ENCODE measurements around the gene C5.
"Not testable (repeated sequence)": the region's sequence is repeated elsewhere in the genome, so short reads cannot be mapped to it uniquely, and the experiment has no call there.

The C5 gene

DNA sequence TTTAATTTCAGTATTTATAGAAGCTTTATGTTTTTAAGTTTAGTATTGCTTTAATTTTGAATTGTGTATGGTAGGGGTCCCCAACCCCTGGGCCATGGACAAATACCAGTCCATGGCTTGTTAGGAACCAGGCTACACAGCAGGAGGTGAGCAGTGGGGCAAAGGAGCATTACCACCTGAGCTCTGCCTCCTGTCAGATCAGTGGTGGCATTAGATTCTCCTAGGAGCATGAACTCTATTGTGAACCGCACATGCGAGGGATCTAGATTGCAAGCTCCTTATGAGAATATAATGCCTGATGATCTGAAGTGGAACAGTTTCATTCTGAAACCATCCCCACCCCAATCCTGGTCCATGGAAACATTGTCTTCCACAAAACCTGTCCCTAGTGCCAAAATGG lies 1.9 kb downstream of the C5 start:
- DNase-seq: no peak

DNA sequence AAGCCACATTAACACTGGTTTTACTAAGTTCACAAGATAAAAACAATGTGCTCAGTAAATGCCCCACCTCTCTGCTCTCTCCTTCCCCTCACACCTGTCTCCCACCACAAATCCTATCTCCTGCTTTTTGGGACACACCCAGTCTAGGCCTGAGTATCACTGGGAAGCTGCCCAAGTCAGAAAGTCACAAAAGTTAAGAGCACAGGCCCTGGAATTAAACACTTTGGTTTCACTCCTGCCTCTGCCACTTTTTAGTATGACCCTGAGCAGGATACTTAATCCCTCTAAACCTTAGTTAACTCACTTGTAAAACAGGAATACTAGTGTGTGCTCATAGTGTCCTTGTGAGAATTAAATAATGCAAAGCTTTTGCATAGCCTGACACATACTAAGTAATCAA lies 11.3 kb downstream of the C5 start:
- DNase-seq: no peak

DNA sequence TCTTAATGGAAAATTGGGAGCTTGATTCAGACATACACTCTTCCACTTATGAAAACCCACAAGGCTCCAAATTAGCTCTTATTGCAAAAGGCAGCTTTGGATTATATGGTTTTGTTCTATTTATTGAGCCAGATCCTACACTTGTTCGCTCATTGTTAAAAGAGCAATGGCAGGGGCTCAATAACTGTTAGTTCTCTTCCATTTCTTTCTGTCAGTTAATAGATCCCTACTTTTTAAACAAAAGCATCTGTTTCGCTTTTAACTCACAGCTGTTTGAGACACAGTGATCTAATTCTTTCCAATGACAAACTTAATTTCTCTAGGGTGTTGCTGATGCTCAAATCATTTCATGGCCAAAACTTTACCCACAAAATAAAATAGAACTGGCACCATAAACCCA lies 11.7 kb downstream of the C5 start:
- no peak for DNase-seq

DNA sequence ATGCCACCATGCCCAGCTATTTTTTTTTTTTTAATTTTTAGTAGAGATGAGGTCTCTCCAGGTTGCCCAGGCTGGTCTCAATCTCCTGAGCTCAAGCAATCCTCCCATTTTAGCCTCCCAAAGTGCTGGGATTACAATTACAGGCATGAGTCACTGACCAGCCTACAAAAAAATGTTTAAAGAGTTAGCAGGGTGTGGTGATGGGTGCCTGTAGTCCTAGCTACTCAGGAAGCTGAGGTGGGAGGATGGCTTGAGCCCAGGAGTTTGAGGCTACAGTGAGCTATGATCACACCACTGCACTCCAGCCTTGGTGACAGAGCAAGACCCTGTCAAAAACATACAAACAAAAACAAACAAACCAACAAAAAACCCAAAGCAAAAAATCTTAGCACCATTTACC lies 14.4 kb downstream of the C5 start:
- not testable (repeated sequence) for DNase-seq

DNA sequence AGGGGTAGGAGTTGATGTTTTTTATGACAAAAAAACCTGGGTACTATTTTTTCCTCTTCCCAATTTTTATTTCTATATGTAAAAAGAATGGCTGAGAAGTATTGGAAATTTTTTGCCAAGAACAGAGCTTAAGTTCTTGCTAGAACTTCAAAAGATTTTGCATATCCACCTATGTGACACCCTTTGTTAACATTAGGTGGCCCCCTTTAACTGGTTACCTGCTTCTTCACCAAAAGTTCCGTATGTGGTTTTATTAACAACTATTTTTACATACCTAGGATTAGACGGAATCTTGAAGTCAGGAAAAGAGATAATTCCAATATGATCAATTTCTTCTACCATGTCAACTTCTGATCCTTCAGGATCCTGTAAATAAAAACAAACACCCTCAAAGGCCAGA lies 15.5 kb downstream of the C5 start:
- no peak for DNase-seq

DNA sequence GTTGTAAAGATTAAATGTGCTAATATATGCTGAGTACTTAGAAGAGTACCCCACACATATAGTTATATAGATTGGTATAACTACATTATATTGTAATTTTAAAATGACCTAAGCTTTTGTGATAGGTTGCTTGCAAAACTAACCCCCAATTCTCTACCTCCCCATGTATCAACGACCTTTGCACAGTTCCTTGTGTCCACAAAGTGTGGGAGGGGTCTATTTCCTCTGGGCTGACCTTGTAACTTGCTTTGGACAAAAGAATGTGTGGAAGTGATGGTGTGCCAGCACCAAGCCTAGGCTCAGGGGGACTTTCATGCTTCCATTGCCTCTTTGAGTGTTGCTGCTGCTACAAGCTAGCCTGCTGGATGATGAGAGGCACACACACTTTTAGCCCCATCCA lies 20.6 kb downstream of the C5 start:
- no peak for DNase-seq

DNA sequence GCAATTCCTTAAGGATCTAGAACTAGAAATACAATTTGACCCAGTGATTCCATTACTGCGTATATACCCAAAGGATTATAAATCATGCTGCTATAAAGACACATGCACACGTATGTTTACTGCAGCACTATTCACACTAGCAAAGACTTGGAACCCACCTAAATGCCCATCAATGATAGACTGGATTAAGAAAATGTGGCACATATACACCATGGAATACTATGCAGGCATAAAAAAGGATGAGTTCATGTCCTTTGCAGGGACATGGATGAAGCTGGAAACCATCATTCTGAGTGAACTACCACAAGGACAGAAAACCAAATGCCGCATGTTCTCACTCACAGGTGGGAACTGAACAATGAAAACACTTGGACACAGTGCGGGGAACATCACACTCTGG lies 21.8 kb downstream of the C5 start:
- not testable (repeated sequence) for DNase-seq

DNA sequence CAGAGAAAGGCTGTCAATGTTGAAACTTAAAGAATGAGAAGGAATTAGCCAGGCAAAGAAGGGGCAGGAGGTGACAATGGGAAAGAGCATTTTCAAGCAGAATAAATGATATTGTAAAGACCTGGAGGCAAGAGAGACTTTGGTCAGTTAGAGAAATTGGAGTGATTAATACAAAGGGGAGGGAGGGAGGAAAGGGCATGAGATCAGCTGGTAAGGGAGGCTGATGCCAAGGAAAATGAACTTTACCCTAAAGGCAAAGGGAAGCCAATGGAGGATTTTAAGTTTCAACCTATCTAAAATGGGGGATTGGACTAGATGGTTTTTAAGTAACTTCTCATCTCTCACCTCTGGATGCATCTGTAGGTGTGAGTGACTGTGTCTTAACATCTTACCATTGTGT lies 23.3 kb downstream of the C5 start:
- DNase-seq: no peak

DNA sequence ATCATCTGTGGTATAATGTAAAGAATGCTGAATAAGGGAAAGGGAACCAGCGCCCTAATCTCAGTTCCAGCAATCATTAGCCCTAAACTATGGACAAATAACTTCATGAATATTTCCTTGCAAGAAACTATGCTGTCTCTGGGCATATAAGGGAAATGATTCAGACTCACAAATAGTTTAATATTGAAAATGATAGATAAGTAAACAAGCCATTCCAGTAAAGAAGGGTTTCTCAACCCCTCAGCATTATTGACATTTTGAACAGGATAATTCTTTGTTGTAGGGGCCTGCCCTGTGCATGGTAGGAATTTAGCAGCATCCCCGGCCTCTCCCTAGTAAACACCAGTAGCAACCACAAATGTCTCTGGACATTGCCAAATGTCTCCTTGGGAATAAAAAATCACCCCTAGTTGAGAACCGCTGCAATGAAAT lies 23.8 kb downstream of the C5 start:
- DNase-seq: no peak

DNA sequence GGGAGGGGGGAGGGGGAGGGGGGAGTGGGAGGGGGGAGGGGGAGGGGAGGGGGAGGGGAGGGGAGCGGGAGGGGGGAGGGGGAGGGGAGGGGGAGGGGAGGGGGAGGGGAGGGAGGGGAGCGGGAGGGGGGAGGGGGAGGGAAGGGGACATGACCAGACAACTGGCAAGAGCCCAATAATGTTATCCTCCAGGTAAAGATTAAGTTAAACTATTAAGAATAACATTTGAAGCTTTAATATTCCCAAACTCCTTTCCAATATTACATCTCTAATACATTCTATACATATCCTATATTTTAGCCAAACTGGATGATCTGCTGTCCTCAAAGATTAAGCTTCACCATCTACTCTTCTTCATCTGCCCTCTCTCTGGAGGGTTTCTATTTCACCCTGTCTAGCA lies 25.8 kb downstream of the C5 start:
- no peak for DNase-seq

DNA sequence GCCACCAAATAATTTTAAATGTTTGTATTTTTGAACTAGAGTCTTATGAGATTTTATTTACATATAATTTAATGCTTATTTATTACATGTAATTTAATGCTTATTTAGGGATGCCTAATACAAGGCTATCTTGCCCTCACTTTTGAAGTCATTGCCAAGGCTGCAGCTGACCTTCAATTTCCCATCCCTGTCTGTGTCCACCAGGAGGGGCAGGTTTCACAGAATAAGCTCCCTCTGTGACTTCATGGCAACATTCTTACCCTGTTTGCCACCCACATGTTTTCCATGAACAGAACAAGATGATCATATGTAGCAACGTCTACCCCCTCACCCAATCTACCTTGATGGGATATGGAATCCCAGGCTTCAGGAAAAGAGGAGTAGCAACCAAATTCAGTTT lies 27.0 kb downstream of the C5 start:
- no peak for DNase-seq

DNA sequence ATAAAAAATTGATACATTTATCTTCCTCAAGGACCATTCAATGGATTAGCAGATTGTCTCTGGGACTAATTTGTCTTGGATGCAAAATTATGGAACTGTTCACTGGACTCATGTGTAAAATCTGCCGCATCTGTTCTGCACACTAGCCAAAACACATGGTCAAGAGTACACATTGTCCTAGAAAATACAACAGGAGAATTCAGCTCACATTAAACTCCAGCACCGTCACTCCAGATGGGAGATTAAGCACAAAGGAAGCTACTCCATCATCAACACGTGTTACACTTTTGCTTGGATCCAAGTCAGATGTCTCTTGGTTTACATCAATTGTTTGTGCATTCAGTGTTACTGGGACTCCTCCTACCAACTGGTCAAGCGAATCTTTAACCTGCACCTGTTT lies 28.8 kb downstream of the C5 start:
- DNase-seq: no peak

DNA sequence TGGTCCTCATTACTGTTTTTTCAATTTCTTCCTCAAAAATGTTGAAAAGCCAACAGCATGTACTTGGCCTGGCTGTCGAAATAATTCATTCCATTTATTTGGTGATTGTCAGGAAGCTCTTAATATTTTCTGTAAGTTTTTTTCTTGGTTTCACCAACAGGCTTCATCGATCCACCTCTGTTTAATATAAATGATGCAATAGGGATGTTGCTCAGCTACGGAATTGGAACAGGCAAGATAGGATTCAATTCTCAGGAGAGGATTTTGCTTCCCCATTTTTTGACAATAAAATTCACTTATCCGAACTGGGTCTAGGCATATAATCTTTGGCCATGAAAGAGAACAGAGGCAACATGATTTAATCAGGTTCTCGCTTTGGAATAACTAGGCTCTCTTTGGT lies 30.8 kb downstream of the C5 start:
- no peak for DNase-seq

DNA sequence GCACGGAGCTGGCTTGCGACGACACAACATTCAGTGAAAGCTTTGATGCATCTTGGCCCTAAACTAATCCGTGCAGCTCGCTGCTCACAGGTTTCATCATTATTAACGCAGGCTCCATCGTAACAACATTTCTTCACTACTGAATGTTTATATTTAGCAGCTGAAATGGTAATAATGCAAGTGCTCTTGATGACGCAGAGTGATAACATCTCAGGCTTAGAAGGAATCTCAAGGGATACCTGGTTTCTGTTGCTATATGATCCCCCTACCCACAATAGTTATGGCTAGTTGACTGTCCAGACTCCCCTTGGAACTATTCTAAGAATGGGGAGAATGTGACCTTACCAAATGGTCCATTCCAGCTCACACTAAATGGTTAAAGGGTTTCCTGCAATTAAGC lies 36.2 kb downstream of the C5 start:
- no peak for DNase-seq

DNA sequence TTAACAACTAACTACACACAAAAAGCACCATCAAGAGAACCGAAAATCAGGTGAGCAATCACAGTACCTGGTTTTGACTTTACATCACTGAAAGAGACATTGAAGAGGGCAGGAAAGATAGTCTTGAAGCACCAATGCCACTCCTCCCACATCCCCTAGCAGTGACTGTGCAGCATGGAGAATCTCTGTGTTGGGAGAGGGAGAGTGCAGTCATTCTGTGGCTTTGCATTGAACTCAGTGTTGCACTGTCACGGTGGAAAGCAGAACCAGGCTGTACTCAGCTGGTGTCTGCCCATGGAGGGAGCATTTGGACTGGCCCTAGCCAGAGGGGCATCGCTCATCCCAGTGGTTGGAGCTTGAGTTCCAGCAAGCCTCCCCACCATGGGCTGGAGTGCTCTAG lies 40.4 kb downstream of the C5 start:
- no peak for DNase-seq

DNA sequence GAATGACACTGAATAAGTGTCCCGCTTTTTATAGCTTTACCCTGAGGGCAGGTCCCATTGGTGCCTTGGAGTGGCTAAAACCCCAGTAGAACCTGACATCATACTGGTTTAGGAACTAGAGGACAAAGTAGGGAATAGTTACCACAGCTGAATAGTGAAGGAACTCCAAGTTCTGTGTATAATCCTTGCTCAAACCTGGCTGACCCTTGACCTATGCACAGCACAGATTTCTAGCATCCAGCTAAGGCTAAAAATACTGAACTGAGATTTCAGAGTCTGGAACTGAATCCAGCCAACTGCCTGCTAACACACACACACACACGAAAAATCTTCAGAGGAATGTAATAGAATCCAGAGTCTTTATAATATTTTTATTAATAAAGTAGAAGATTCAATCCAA lies 50.8 kb downstream of the C5 start:
- no peak for DNase-seq

DNA sequence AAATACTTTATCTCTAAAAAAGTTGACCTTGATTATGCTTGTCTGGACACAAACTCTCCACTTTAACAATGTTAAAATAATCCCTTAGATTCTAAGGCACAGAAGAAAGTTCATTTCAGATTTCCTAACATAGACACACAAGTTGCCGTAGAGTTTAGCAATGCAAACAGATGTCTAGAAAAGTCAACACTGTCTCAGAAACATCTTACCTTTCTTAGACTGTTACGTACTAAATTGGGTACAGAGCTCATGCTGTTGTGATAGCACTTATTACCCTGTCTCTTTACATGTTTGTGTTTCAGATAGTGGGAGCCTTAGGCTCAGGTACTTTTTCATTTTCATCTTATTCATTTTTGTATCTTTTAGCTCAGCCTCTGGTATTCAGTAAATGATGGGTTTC lies 52.0 kb downstream of the C5 start:
- DNase-seq: no peak

DNA sequence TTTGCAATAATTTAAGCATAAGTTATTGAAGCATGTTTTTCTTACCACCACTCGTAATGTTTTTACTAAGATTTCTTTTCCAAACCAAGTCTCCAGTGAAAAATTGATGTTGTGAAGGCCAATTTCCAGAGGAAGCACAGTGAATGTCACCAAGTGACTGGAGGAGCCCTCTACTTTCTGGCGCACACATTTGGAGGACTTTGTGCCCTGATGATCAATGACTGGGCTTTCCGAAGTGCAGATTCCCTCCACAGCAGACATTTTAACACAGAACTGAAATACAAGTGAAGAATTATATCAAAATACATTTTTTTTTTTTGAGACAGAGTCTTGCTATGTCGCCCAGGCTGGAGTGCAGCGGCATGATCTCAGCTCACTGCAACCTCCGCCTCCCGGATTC lies 52.6 kb downstream of the C5 start:
- DNase-seq: no peak

DNA sequence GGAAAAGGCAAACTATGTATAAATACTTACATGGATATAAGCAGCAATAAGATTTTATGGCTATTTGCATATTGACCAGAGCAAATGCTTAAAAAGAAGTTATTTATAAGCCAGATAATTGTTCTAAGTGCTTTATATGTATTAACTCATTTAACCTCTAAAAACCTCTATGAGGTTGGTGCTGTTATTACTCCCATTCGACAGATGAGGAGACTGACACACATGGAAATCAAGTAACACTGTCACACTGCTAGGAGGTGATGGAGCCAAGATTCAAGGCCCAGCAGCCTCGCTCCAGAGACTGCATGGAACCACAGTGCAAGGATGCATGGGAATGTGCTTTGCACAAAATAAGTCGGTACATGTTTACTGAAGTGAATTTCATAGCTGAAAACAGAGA lies 53.7 kb downstream of the C5 start:
- no peak for DNase-seq

DNA sequence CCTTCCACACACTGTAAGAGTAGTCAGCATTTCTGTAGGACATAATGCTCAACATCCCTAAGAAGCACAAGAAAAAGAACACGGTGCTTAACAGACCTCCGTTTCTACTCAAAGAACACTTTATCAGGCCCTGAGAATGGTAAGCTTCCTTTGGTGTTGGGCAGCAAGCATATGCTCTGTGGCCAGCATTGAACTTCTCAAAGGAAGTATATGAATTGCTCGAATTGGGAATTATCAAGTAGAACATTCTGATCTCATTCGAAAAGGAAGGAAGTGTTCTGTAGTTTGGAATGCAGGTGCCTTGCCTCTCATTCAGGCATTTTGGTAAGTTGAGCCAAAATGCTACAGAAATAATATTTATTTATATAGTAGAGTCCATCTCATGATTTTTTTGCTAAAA lies 61.0 kb downstream of the C5 start:
- DNase-seq: no peak

DNA sequence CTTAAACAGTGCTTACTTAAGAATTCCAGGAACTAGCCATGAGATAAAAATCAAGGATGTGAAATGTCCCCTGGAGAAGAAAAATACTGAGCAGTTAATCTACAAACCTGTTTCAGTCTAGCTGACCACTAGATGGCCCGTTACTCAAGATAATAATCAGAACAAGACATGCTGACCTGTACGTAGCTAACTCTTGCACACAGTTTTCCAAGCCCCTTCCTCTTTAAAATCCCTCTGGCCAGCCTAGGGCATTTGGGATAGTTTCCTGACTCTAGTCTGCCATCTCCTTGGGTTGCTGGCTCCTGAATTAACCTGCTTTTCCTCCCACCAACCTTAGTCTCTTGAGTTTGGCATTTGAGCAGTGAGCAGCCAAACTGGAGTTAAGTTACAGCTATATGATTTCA lies 64.3 kb downstream of the C5 start:
- DNase-seq: peak; percentile 17 to 20

DNA sequence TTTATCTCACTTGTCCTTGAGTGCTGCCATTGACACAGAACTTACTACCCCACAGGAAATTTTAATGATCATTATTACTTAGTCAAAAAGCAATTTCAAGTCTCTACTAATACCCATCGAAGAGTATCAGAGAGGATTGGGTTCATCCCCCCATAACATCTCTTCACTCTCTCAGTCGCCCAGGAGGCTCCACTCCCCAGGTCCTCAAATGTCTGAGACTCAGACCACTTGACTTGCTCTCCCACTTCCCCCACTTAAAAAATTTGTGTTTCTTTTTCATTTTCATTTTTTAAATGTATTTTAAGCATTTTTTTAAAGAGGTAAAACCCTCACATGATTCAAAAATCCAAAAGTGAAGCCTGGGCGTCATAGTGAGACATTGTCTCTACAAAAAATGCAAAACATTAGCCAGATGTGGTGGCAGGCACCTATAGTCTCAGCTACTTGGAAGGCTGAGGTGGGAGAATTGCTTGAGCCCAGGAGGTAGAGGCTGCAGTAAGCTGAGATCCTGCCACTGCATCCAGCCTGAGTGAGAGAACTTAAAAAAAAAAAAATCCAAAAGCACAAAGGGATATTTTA lies 66.7 kb downstream of the C5 start:
- no peak for DNase-seq

DNA sequence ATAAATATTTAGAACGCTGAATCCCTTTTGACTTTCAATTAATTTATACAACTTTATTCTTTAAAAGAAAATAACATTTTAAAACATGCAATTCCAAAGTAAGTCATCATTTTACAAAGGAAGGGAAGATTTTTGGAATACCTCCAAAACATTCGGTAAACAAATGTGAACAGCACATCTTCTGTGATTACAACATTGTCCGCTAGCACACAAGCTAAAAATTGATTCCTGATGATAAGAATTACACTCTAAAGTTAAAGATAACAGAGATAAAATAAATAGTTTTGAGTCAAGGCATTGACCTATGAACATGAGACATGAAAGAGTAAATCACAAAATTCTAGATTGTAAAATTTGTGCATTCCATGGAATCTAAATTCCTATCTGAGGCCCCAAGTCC lies 67.2 kb downstream of the C5 start:
- DNase-seq: no peak

DNA sequence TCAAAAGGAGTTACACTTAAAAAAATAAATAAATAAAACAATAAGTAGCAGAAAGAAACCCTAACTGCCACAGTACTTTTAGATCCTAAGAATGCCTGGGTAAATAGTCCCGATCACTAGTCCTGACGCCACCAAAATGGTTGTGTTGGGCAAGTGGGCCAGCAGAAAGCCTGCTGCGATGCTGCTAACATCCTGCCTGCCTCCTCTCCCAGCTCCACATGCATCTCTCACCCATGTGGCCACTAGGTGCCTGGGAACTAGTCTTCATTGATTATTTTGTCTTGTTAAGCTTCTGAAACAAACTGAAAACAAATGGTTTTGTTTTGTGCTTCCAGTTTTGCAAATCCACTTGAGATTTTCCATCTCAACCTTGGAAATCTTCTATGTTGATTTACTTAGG lies 69.1 kb downstream of the C5 start:
- no peak for DNase-seq

DNA sequence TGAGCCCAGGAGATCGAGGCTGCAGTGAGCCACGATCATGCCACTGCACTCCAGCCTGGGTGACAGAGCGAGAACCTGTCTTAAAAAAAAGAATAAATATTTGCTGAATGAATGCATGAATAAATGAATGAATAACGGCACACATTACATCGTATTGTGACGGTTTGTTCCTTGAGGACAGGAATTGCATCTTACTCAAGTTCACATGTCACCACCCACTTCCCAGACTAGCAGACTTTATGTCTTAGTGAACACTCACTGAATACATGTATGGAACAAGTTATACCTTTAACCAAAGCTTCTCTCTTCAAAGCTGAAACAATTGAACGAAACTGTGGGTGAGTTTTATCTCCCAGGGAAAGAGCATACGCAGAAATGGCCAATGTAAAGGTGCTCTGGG lies 70.3 kb downstream of the C5 start:
- DNase-seq: no peak

DNA sequence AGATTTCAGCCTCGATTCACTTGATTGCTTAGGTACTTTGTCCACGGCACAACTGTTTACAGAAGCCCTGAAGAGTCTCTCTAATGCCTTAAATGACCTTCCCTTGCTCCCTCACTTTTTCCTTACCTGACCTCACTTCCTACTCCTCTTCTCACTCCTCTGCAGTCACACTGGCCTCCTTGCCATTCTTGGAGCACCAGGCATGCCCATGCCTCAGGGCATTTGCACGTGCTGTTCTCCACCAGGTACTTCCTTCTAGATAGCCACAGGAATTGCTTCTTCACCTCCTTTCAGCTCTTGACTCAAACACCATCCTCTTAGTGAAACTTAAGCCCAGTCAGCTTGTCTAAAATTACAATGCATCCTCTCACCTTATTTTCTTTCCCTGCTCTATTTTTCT lies 71.1 kb downstream of the C5 start:
- DNase-seq: no peak
